IMR-90 (cell line): Measurements from ENCODE around the gene CASP7. TPM values are rescaled to one million over a fixed set of nuclear protein-coding genes. Genes with fewer than 3 reads are reported as not detected.

Experiments used
- ATAC-seq: fragments of 200-7000 bp; cut with Tn5 transposase; 2 replicates; pipeline ENCODE4 v1.9.1; 2020; ENCODE audit warnings: low read depth, mild to moderate bottlenecking, moderate library complexity
- BruUV-seq: library from RNA; stranded (reverse); fragments of 400-500 nt; replicated peaks from 2 replicates; lab custom pipeline; 2021; lab: Mats Ljungman, UMichigan
- CTCF ChIA-PET: fragments of 300-600 bp; formaldehyde crosslinking; extraction: SDS; loops from one replicate; lab custom pipeline; 2021; ENCODE audit warnings: antibody characterized with exemption; lab: Yijun Ruan, JAX
- POLR2A ChIA-PET: fragments of 300-600 bp; sonication (Branson Sonifier 250); formaldehyde crosslinking; loops from one replicate; lab custom pipeline; 2022; ENCODE audit warnings: antibody characterized with exemption; ENCODE audit not compliant: unreplicated experiment; lab: Charles Lee
- DNase-seq: peaks from one replicate; pipeline ENCODE4 v3.0.0; 2013
- H2AFZ ChIP-seq: replicated peaks from 2 replicates; pipeline ENCODE3; 2013; ENCODE audit warnings: low read length, mild to moderate bottlenecking; ENCODE audit not compliant: poor library complexity
- H2AK5ac ChIP-seq: 2 replicates; pipeline ENCODE4 v1.6.1; 2013; ENCODE audit warnings: low read depth, low read length, inconsistent platforms
- H2AK9ac ChIP-seq: replicated peaks from 2 replicates; pipeline ENCODE3; 2013; ENCODE audit warnings: mild to moderate bottlenecking, low read depth, low read length, moderate library complexity; ENCODE audit not compliant: poor library complexity
- H2BK120ac ChIP-seq: 2 replicates; pipeline ENCODE4 v1.6.1; 2013; ENCODE audit warnings: low read depth, low read length, inconsistent platforms
- H2BK15ac ChIP-seq: 3 replicates; pipeline ENCODE4 v1.6.1; 2013; ENCODE audit warnings: low read depth, low read length, inconsistent platforms
- H2BK20ac ChIP-seq: 2 replicates; pipeline ENCODE4 v1.6.1; 2013; ENCODE audit warnings: low read depth, mild to moderate bottlenecking, inconsistent platforms, low read length, moderate library complexity
- H2BK5ac ChIP-seq: 2 replicates; pipeline ENCODE4 v1.6.1; 2013; ENCODE audit warnings: mild to moderate bottlenecking, low read depth, low read length, inconsistent platforms; ENCODE audit not compliant: poor library complexity, severe bottlenecking
- H3K14ac ChIP-seq: replicated peaks from 2 replicates; pipeline ENCODE4 v1.6.1; 2013; ENCODE audit warnings: low read depth, low read length, inconsistent platforms
- H3K18ac ChIP-seq: 2 replicates; pipeline ENCODE4 v1.6.1; 2013; ENCODE audit warnings: low read depth, low read length, control low read depth
- H3K23ac ChIP-seq: 2 replicates; pipeline ENCODE4 v1.6.1; 2013; ENCODE audit warnings: low read depth, low read length, inconsistent platforms
- H3K27ac ChIP-seq: 2 replicates; pipeline ENCODE4 v1.5.1; 2013; ENCODE audit warnings: mild to moderate bottlenecking, control low read depth, low read length; ENCODE audit not compliant: insufficient read depth
- H3K27me3 ChIP-seq: 2 replicates; pipeline ENCODE4 v1.6.1; 2013; ENCODE audit warnings: low read length; ENCODE audit not compliant: control insufficient read depth, insufficient read depth
- H3K36me3 ChIP-seq: 2 replicates; pipeline ENCODE4 v1.6.1; 2013; ENCODE audit warnings: low read length, mixed read lengths; ENCODE audit not compliant: control insufficient read depth, insufficient read depth
- H3K4ac ChIP-seq: 2 replicates; pipeline ENCODE4 v1.6.1; 2013; ENCODE audit warnings: low read depth, low read length, inconsistent platforms
- H3K4me1 ChIP-seq: 2 replicates; pipeline ENCODE4 v1.6.1; 2013; ENCODE audit warnings: low read length, mixed read lengths; ENCODE audit not compliant: control insufficient read depth, insufficient read depth
- H3K4me2 ChIP-seq: 2 replicates; pipeline ENCODE4 v1.6.1; 2013; ENCODE audit warnings: low read depth, mild to moderate bottlenecking, control low read depth, low read length, moderate library complexity
- H3K4me3 ChIP-seq: 2 replicates; pipeline ENCODE4 v1.5.1; 2013; ENCODE audit warnings: low read depth, mild to moderate bottlenecking, control low read depth, low read length, moderate library complexity; ENCODE audit not compliant: insufficient read depth
- H3K56ac ChIP-seq: 2 replicates; pipeline ENCODE4 v1.6.1; 2013; ENCODE audit warnings: low read length, inconsistent platforms; ENCODE audit not compliant: insufficient read depth; ENCODE audit errors: extremely low read depth
- H3K79me1 ChIP-seq, 2 experiments: 2 replicates each; pipeline ENCODE4 v1.6.1; 2013; ENCODE audit warnings: low read length in 2 of 2, inconsistent platforms in 1 of 2, low read depth in 1 of 2
- H3K9ac ChIP-seq: 2 replicates; pipeline ENCODE4 v1.6.1; 2013; ENCODE audit warnings: low read depth, low read length, control low read depth
- H3K9me1 ChIP-seq: 2 replicates; pipeline ENCODE4 v1.6.1; 2013; ENCODE audit warnings: low read length, inconsistent platforms; ENCODE audit not compliant: insufficient read depth
- H3K9me3 ChIP-seq: 2 replicates; pipeline ENCODE4 v1.6.1; 2013; ENCODE audit warnings: low read length; ENCODE audit not compliant: control insufficient read depth, insufficient read depth
- H4K20me1 ChIP-seq: 2 replicates; pipeline ENCODE4 v1.6.1; 2013; ENCODE audit warnings: low read length, inconsistent platforms; ENCODE audit not compliant: insufficient read depth
- H4K5ac ChIP-seq: 2 replicates; pipeline ENCODE4 v1.6.1; 2013; ENCODE audit warnings: mild to moderate bottlenecking, low read depth, low read length, control low read depth
- H4K8ac ChIP-seq, 2 experiments: 2 replicates each; pipeline ENCODE4 v1.6.1; 2013; ENCODE audit warnings: low read depth in 2 of 2, low read length in 2 of 2, control low read depth in 1 of 2, inconsistent platforms in 1 of 2
- H4K91ac ChIP-seq: 2 replicates; pipeline ENCODE4 v1.6.1; 2013; ENCODE audit warnings: low read depth, low read length, inconsistent platforms; ENCODE audit not compliant: insufficient read depth
- BHLHE40 ChIP-seq: fragments of 150-350 bp; IDR thresholded peaks from 2 replicates; pipeline ENCODE4 v1.6.1; 2016; ENCODE audit warnings: mild to moderate bottlenecking, low read depth, low read length
- CEBPB ChIP-seq: IDR thresholded peaks from 2 replicates; pipeline ENCODE4 v1.6.1; 2012; ENCODE audit warnings: low read depth, low read length, improper control_type of control experiment
- CHD1 ChIP-seq: IDR thresholded peaks from 2 replicates; pipeline ENCODE4 v1.6.1; 2012; ENCODE audit warnings: low read depth, low read length, improper control_type of control experiment
- ELK1 ChIP-seq: fragments of 150-350 bp; IDR thresholded peaks from 2 replicates; pipeline ENCODE4 v1.6.1; 2016; ENCODE audit warnings: low read depth, mild to moderate bottlenecking, low read length, moderate library complexity, borderline replicate concordance
- FOS ChIP-seq: fragments of 150-350 bp; IDR thresholded peaks from 2 replicates; pipeline ENCODE4 v1.6.1; 2016; ENCODE audit warnings: low read depth, low read length
- MAFK ChIP-seq: IDR thresholded peaks from 2 replicates; pipeline ENCODE4 v1.6.1; 2012; ENCODE audit warnings: low read depth, low read length, improper control_type of control experiment
- MAZ ChIP-seq: IDR thresholded peaks from 2 replicates; pipeline ENCODE4 v1.6.1; 2012; ENCODE audit warnings: low read depth, mild to moderate bottlenecking, low read length, improper control_type of control experiment, moderate library complexity, borderline replicate concordance
- MXI1 ChIP-seq: IDR thresholded peaks from 2 replicates; pipeline ENCODE4 v1.6.1; 2012; ENCODE audit warnings: low read depth, mild to moderate bottlenecking, low read length, moderate library complexity, borderline replicate concordance
- POLR2A ChIP-seq: IDR thresholded peaks from 2 replicates; pipeline ENCODE4 v1.6.1; 2012; ENCODE audit warnings: mild to moderate bottlenecking, low read depth, low read length
- RCOR1 ChIP-seq: IDR thresholded peaks from 2 replicates; pipeline ENCODE4 v1.6.1; 2012; ENCODE audit warnings: mild to moderate bottlenecking, low read length, improper control_type of control experiment; ENCODE audit not compliant: insufficient replicate concordance
- RFX5 ChIP-seq: IDR thresholded peaks from 2 replicates; pipeline ENCODE4 v1.8.0; 2012; ENCODE audit warnings: low read depth, mild to moderate bottlenecking, low read length, moderate library complexity
- SMC3 ChIP-seq: fragments of 150-350 bp; IDR thresholded peaks from 2 replicates; pipeline ENCODE4 v1.6.1; 2016; ENCODE audit warnings: low read depth, mild to moderate bottlenecking, antibody characterized with exemption, low read length, moderate library complexity
- USF2 ChIP-seq: fragments of 150-350 bp; IDR thresholded peaks from 2 replicates; pipeline ENCODE4 v1.6.1; 2017; ENCODE audit warnings: mild to moderate bottlenecking, antibody characterized with exemption, low read length, low read depth
- WGBS, 2 experiments: methylation state at CpG; one replicate each; pipeline versions ENCODE4 v1.1.5 to v1.1.7; 2013; ENCODE audit warnings: missing lambda C conversion rate in 2 of 2; ENCODE audit not compliant: insufficient read length in 1 of 2; ENCODE audit errors: extremely low coverage in 2 of 2; 5-methylcytosine and 5-hydroxymethylcytosine counted together
- dilution Hi-C: fragments of 300-500 bp; cut with HindIII; formaldehyde crosslinking; loops from one replicate; pipeline ENCODE4 v1.14.3; 2018; ENCODE audit warnings: low sequenced_read_pairs; ENCODE audit not compliant: unreplicated experiment
- in situ Hi-C: fragments of 300-500 bp; cut with MboI; formaldehyde crosslinking; loops from 3 replicates; pipeline ENCODE4 v1.14.3; 2019; ENCODE audit warnings: low sequenced_read_pairs, inconsistent platforms, mixed read lengths
- intact Hi-C: fragments of 100-400 bp; cut with micrococcal nuclease; formaldehyde crosslinking; loops from 2 replicates; pipeline ENCODE4 v1.10.0; 2022
- polyA plus RNA-seq, 3 experiments: library from polyadenylated mRNA; depleted of rRNA; stranded (reverse); fragments of >200 nt; gene quantifications; 2 replicates each; pipeline ENCODE4 v1.2.3, GENCODE V29; 2012; ENCODE audit warnings: low replicate concordance in 1 of 3
- total RNA-seq: library from RNA; depleted of rRNA; stranded (reverse); fragments of >200 nt; gene quantifications from 2 replicates; pipeline ENCODE4 v1.2.3, GENCODE V29; 2012

The CASP7 gene
- total and polyA plus RNA-seq, 2 of the 4 experiments (the other 2 are of a cell fraction): 15.1 to 16.7 TPM

- H4K91ac ChIP-seq: no peak overlapping the region
- H3K27me3 ChIP-seq: peaks cover 11% of the 10 kb centered on the region
- no peaks in the 10 kb centered on the region for H3K79me1 ChIP-seq
- CTCF ChIA-PET: interaction anchor here (0.8 to 1.7 kb wide), 2 partner anchors 12 to 21 kb away, joined by 3 to 4 read pairs; no protein-coding TSS in a partner anchor
- ATAC-seq (no peak), DNase-seq (no peak)
- H2AK5ac ChIP-seq: no peak overlapping the region
- no peak overlapping the region for H3K9ac ChIP-seq
- no peak overlapping the region for H3K18ac ChIP-seq
- no peak overlapping the region for H3K56ac ChIP-seq
- H2BK120ac ChIP-seq: no peak overlapping the region
- no peak for TF ChIP-seq FOS
- no peak for TF ChIP-seq MAFK
- no peak for TF ChIP-seq CEBPB
- TF ChIP-seq USF2: no peak
- TF ChIP-seq BHLHE40: no peak
- no peak for TF ChIP-seq POLR2A
- no peak for TF ChIP-seq RFX5
- TF ChIP-seq MXI1: no peak
- no peak for TF ChIP-seq ELK1
- no peak for TF ChIP-seq RCOR1
- no peak for TF ChIP-seq CHD1
- no peak for TF ChIP-seq MAZ
- TF ChIP-seq SMC3: no peak
- no peak overlapping the region for H3K27ac ChIP-seq
- H3K23ac ChIP-seq: no peak overlapping the region
- in situ Hi-C loops: no loop called here
- no peak overlapping the region for H2BK5ac ChIP-seq
- no peak overlapping the region for H2BK20ac ChIP-seq
- H4K8ac ChIP-seq: no peak overlapping the region
- intact Hi-C loops: no loop called here
- BruUV-seq: no TSS peak
- H2AFZ ChIP-seq: no peak overlapping the region
- no peak overlapping the region for H2AK9ac ChIP-seq
- no peaks in the 10 kb centered on the region for H4K20me1 ChIP-seq
- no peaks in the 10 kb centered on the region for H3K9me3 ChIP-seq
- no peak overlapping the region for H2BK15ac ChIP-seq
- H3K4me1 ChIP-seq: no peaks in the 10 kb centered on the region
- no peak overlapping the region for H3K4me3 ChIP-seq
- no peaks in the 10 kb centered on the region for H3K9me1 ChIP-seq
- no CpG with 5 or more reads among the region's 2 CpGs for WGBS, 2 experiments
- no peak overlapping the region for H3K4me2 ChIP-seq
- POLR2A ChIA-PET: no interaction called here
- H3K4ac ChIP-seq: no peak overlapping the region
- dilution Hi-C loops: no loop called here
- H3K36me3 ChIP-seq: no peaks in the 10 kb centered on the region
- H3K14ac ChIP-seq: no peak overlapping the region
- no peak overlapping the region for H4K5ac ChIP-seq
These were observed 87.5 kb downstream of the CASP7 start for GRCh38 chr10:113767222-113767621.
